ENCODE measurements around the gene PSMD1.

DNA sequence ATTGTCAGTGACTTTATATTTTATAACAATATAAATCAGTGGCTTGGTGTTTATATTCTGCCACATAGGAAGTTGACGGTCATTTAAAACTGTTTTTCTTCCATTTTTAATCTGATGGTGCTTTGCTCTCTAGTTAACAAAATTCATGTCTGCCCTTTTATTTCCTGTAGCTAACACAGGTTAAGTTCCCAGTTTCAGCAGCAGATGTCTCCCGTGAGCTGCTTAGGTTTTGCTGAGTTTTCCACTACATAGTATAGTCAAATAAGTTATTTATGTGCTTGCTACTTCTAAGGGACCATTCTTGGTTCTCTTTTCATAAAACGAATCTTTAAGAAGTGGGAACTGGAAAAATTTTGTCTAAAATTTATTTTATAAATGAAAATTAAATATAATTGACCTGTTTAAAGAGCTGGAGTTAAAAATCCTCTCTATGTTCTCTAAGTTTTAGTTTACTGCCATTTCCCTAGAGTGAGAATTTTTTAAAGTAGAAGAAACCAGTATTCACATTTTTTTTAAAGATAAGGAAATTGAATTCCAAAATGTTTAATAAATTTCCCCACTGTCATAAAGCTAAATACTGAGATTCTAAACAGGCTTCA is 47.5 kb downstream of the PSMD1 start:
- TF ChIP-seq, protein P1, sequence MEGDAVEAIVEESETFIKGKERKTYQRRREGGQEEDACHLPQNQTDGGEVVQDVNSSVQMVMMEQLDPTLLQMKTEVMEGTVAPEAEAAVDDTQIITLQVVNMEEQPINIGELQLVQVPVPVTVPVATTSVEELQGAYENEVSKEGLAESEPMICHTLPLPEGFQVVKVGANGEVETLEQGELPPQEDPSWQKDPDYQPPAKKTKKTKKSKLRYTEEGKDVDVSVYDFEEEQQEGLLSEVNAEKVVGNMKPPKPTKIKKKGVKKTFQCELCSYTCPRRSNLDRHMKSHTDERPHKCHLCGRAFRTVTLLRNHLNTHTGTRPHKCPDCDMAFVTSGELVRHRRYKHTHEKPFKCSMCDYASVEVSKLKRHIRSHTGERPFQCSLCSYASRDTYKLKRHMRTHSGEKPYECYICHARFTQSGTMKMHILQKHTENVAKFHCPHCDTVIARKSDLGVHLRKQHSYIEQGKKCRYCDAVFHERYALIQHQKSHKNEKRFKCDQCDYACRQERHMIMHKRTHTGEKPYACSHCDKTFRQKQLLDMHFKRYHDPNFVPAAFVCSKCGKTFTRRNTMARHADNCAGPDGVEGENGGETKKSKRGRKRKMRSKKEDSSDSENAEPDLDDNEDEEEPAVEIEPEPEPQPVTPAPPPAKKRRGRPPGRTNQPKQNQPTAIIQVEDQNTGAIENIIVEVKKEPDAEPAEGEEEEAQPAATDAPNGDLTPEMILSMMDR (IDR thresholded peaks at IDR 0.05): peak; percentile 86
- no peak for TF ChIP-seq ZFX (IDR thresholded peaks at IDR 0.05; ENCODE audit: borderline replicate concordance)
